ENCODE measurements around the gene METTL1. TPM values are rescaled to one million over a fixed set of nuclear protein-coding genes. Genes with fewer than 3 reads are reported as not detected.

Gene METTL1
- total RNA-seq, 3 donors from 2014 or later = 10.1 to 15.3 (median 10.6) TPM

DNA sequence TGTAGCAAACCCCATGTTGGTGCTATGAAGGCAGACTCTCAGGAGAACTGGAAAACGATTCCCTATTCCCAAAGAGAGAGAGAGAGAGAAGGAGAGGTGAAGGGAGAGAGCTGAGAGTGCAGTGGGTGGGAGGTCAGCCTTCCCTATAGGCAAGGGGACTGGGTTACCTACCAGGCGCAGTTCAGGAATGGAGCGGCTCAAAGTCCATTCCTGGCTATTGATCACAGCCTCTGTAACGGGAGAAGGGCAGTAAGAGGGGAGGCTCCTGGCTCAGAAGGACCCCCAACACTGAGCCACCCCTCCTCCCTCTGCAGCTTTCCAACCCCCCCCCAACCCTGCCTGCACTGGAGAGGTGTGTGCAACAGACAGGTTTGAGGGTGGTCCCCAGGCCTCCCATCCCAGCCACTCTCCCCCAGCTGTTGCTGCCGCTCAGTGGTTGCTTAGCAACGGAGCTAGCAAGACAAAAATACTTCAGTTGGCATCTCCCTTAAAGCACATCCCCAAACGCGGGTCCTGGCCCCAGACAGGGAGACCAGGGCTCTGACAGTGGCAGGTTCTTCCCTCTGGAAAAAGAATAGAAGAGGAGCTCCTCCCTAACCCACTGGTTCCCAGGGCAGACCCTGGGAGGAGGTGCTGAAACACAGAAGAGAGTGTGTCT lies 36.6 kb downstream of the METTL1 start:
- ATAC-seq (no peak), DNase-seq (no peak)
- peaks cover 15% of the 10 kb centered on the region for H3K4me1 ChIP-seq (ENCODE audit: low read depth)
- H3K4me3 ChIP-seq = no peak overlapping the region
- no peaks in the 10 kb centered on the region for H3K9me3 ChIP-seq
- TF ChIP-seq CTCF (IDR thresholded peaks at IDR 0.05) = no peak
- intact Hi-C loops (cut with DNase I, micrococcal nuclease) = no loop called here
- H3K36me3 ChIP-seq (ENCODE audit: low read depth) = no peaks in the 10 kb centered on the region

- H3K4me3 ChIP-seq = no peak overlapping the region
- ATAC-seq (no peak), DNase-seq (no peak)
- H3K9me3 ChIP-seq = no peaks in the 10 kb centered on the region
- intact Hi-C loops (cut with DNase I, micrococcal nuclease) = no loop called here
- no peak for TF ChIP-seq CTCF (IDR thresholded peaks at IDR 0.05)
- H3K4me1 ChIP-seq (ENCODE audit: low read depth) = peaks cover 15% of the 10 kb centered on the region
- no peaks in the 10 kb centered on the region for H3K36me3 ChIP-seq (ENCODE audit: low read depth)
Measured at GRCh38 chr12:57734591-57734990, 37.3 kb downstream of the METTL1 start.

DNA sequence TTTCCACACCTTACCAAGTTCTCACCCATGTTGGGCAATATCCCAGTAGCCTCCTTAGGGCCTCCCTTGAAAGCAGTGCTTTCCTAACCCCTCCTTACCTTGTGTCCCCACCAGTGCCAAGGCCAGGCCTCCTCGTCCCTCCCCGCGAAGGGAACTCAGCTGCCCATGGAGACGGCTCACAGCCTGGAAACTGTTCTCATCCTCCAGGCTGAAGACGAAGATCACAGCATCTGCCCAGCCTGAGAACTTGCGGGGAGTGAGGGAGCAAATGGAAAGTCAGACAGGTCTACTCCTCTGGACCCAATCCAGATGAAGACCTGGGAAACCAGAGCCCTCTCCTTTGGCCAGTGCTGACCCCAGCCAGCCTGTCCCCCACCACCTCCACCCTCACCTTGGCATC lies 38.0 kb downstream of the METTL1 start:
- Histone ChIP-seq H3K9me3 (no peaks in the 10 kb centered on the region), H3K4me1 (ENCODE audit: low read depth) (peaks cover 15% of the 10 kb centered on the region), H3K4me3 (no peak overlapping the region), H3K36me3 (ENCODE audit: low read depth) (no peaks in the 10 kb centered on the region)
- no peak for DNase-seq
- TF ChIP-seq CTCF (IDR thresholded peaks at IDR 0.05) = no peak
- ATAC-seq = no peak
- intact Hi-C loops (cut with DNase I, micrococcal nuclease) = no loop called here

DNA sequence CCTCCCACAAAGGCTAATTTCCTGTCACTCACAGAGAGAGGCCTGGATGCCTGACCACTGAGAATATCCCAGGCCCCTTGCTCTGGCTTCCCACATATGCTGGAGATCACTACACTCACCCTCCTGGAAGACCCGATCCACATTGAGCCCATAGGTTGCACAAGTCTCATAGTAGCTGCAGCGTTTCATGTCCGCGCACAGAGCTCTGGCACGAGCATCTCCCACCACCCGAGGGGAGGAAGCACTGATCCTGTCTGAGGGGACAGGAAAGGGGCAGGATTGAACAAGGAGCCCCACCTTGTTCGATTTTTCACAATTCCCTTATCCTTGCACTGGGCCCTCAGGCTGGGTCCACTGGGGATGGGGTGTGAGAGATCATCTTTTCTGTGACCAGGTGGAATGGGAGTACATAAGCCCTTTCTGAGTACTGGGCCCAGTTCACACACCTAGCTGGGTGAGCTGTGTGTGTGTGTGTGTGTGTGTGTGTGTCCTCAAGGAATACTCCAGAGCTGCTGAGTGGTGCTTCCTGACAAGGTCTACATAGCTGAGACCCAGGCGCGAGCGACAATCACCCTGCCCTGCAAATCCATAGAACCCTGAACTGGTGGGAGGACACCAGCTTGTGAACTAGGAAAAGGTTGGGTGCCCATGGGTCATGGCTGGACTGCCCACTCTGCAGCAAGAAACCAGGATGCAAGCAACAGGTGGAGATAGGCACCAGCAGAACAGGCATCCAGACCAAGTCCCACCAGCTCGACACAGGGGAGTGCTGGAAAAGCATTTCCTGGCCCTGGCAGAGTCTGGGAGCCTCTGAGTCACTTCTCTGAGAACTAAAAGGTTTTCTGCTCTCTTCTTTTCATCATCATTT lies 38.9 kb downstream of the METTL1 start:
- no peak for DNase-seq
- Histone ChIP-seq H3K4me1 (ENCODE audit: low read depth) (peaks cover 7% of the 10 kb centered on the region), H3K4me3 (no peak overlapping the region), H3K36me3 (ENCODE audit: low read depth) (no peaks in the 10 kb centered on the region), H3K9me3 (no peaks in the 10 kb centered on the region)
- no peak for ATAC-seq
- intact Hi-C loops (cut with DNase I, micrococcal nuclease) = no loop called here
- TF ChIP-seq CTCF (IDR thresholded peaks at IDR 0.05) = no peak

DNA sequence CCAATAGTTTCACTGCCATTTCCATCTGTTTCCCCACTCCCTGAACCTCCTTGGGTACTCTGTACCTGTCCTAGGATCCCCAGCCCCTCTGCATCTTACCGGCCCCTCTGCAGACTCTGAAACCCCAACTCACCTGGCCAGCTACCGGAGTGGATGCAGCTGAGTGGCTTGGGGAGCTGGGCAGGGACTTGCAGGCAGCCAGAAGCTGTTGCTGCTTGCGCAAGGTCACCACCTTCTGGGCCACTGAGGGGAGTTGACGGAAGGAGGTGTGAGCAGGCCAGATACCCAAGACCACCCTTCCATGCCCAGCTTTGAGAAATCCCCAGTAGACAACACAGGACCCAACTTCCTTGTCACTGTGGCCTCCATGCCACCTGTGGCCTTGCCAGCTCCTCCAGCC lies 39.6 kb downstream of the METTL1 start:
- intact Hi-C loops (cut with DNase I, micrococcal nuclease) = no loop called here
- Histone ChIP-seq H3K9me3 (no peaks in the 10 kb centered on the region), H3K4me1 (ENCODE audit: low read depth) (no peaks in the 10 kb centered on the region), H3K4me3 (no peak overlapping the region), H3K36me3 (ENCODE audit: low read depth) (no peaks in the 10 kb centered on the region)
- no peak for ATAC-seq
- DNase-seq = no peak
- no peak for TF ChIP-seq CTCF (IDR thresholded peaks at IDR 0.05)
